DND-41 (cell line): ENCODE data around the gene B4GALT3.
"Not testable (repeated sequence)": the region's sequence is repeated elsewhere in the genome, so short reads cannot be mapped to it uniquely, and the experiment has no call there.

Experiments
- ATAC-seq: fragments of 200-7000 bp; cut with Tn5 transposase; 3 replicates; pipeline ENCODE4 v1.9.1; 2021; ENCODE audit warnings: low read depth; ENCODE audit not compliant: insufficient read depth
- DNase-seq: peaks from one replicate; pipeline ENCODE4 v3.0.0-alpha.2; 2020
- H2AFZ ChIP-seq: 2 replicates; pipeline ENCODE4 v1.6.0; 2012; ENCODE audit warnings: low read depth, low read length
- H3K27ac ChIP-seq: 2 replicates; pipeline ENCODE4 v1.5.1; 2012; ENCODE audit warnings: low read length, inconsistent platforms
- H3K27me3 ChIP-seq: fragments of 200-600 bp; sonication (generic); 2 replicates; pipeline ENCODE4 v1.6.0; 2012; ENCODE audit warnings: low read length, mild to moderate bottlenecking, inconsistent platforms; ENCODE audit not compliant: insufficient read depth, poor library complexity
- H3K36me3 ChIP-seq: 2 replicates; pipeline ENCODE4 v1.5.1; 2012; ENCODE audit warnings: low read length, inconsistent platforms; ENCODE audit not compliant: insufficient read depth
- H3K4me1 ChIP-seq: 2 replicates; pipeline ENCODE4 v1.5.1; 2012; ENCODE audit warnings: mild to moderate bottlenecking, low read length; ENCODE audit not compliant: insufficient read depth
- H3K4me2 ChIP-seq: 2 replicates; pipeline ENCODE4 v1.6.0; 2012; ENCODE audit warnings: mild to moderate bottlenecking, moderate library complexity, low read length, inconsistent platforms; ENCODE audit not compliant: insufficient read depth
- H3K4me3 ChIP-seq, 2 experiments: fragments of 200-600 bp in 1 of 2; shearing (Covaris generic) in 1 of 2; 2 replicates each; pipeline ENCODE4 v1.5.1; 2012 to 2016; ENCODE audit warnings: inconsistent platforms in 2 of 2, low read length in 2 of 2, mild to moderate bottlenecking in 2 of 2, low read depth in 1 of 2, moderate library complexity in 1 of 2
- H3K79me2 ChIP-seq: 2 replicates; pipeline ENCODE4 v1.6.0; 2012; ENCODE audit warnings: low read length, inconsistent platforms; ENCODE audit not compliant: insufficient read depth
- H3K9ac ChIP-seq: 2 replicates; pipeline ENCODE4 v1.6.0; 2012; ENCODE audit warnings: low read depth, mild to moderate bottlenecking, inconsistent platforms, low read length, moderate library complexity
- H3K9me3 ChIP-seq: 2 replicates; pipeline ENCODE4 v1.5.1; 2012; ENCODE audit warnings: low read length, moderate library complexity, mild to moderate bottlenecking, inconsistent platforms; ENCODE audit not compliant: insufficient read depth, severe bottlenecking
- H4K20me1 ChIP-seq: 2 replicates; pipeline ENCODE4 v1.6.0; 2012; ENCODE audit warnings: low read length; ENCODE audit not compliant: insufficient read depth
- EZH2 ChIP-seq: IDR thresholded peaks from 3 replicates; pipeline ENCODE4 v1.6.1; 2012; ENCODE audit warnings: borderline replicate concordance, low read depth, mild to moderate bottlenecking, moderate library complexity, low read length, inconsistent platforms; ENCODE audit not compliant: severe bottlenecking
- TF ChIP-seq, protein P1 (sequence below): IDR thresholded peaks from 2 replicates; pipeline ENCODE4 v1.5.1; 2012; ENCODE audit warnings: borderline replicate concordance, low read length, moderate library complexity, mild to moderate bottlenecking; ENCODE audit not compliant: poor library complexity, severe bottlenecking; ENCODE audit errors: extremely low read depth

Gene B4GALT3

DNA sequence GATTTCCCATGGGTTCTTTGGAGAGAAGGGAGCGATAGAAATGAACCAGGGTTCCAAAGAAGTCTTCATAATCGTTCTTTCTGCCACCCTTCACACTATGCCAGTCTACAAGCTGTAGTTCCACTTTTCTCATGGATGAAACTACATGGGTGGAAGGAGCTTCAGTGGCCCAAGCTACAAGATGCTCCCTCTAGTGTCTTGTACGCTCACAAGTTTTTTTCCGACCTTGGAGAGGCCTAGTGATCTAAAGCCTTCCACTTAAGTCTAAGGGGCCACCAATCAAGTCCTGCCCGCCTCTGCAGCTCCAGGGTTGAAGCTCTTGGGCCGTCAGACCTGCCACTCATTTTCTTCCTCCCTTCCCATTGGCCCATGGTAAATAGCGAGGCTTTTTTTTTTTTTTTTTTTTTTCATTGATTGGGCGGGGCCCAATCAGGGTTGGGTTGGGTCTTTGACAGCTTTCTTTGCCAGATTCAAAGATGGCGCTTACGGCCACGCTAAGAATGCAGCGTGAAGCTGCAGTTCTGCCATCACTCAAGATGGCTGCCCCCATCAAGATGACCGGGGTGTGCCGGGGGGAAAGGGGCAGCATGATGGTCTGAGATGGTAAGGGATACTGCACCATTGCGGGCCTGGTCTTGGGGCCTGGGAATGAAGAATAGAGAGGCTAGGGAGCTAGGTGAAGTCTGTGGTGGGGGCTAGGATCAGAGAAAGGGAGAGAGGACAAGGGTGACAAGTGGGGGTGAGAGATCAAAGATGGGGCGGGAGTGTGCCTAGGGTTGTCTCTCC, 48.4 kb upstream of the B4GALT3 start, which contains the start of gene TOMM40L:
Gene TOMM40L, plus strand, starts transcription at position 527 of the 786 bp plus-strand sequence. CDS start 430 bp downstream, outside the sequence.
- no peak for TF ChIP-seq EZH2
- TF ChIP-seq, protein P1, sequence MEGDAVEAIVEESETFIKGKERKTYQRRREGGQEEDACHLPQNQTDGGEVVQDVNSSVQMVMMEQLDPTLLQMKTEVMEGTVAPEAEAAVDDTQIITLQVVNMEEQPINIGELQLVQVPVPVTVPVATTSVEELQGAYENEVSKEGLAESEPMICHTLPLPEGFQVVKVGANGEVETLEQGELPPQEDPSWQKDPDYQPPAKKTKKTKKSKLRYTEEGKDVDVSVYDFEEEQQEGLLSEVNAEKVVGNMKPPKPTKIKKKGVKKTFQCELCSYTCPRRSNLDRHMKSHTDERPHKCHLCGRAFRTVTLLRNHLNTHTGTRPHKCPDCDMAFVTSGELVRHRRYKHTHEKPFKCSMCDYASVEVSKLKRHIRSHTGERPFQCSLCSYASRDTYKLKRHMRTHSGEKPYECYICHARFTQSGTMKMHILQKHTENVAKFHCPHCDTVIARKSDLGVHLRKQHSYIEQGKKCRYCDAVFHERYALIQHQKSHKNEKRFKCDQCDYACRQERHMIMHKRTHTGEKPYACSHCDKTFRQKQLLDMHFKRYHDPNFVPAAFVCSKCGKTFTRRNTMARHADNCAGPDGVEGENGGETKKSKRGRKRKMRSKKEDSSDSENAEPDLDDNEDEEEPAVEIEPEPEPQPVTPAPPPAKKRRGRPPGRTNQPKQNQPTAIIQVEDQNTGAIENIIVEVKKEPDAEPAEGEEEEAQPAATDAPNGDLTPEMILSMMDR = peak; percentile 82
- peak; percentile 93 for ATAC-seq

DNA sequence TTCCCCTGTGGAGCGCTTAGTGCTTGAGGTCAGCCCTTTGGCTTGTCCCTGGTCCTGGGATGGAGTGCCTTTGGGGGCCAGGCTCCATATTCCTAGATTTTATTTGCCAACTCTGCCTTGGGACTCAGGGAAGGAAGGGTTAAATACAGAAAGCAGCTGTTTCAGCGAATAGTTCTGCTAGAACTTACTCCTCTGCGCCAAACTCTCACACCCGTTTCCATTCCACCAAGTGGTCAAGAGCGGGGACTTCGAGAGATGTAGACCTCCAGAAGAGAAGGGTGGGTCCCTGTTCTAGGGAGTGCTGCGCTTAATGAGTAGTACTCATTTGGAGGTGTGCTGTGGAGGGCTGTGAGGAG, 47.8 kb upstream of the B4GALT3 start:
- peak overlapping the region; percentile 79 for H2AFZ ChIP-seq
- H3K27ac ChIP-seq = peak overlapping the region; percentile 72

More for the DNA sequence above, 48.4 kb upstream of the B4GALT3 start, which contains the start of gene TOMM40L:
- Histone ChIP-seq H3K27me3 (no peaks in the 10 kb centered on the region), H3K9ac (peak within 1 kb of the TSS; percentile 70), H3K4me2 (peak within 1 kb of the TSS; percentile 93), H3K36me3 (peaks cover 24% of the 10 kb centered on the region), H3K4me3 (peak within 1 kb of the TSS; percentile 72 to 89), H4K20me1 (0 out of 2 replicates have a peak, but pooled peaks cover under 1% of the 10 kb centered on the region), H3K4me1 (peaks cover 27% of the 10 kb centered on the region), H3K27ac (peak within 1 kb of the TSS; percentile 88), H3K79me2 (peaks cover 13% of the 10 kb centered on the region), H2AFZ (peak within 1 kb of the TSS; percentile 98), H3K9me3 (no peaks in the 10 kb centered on the region)
- DNase-seq = peak; percentile 95

DNA sequence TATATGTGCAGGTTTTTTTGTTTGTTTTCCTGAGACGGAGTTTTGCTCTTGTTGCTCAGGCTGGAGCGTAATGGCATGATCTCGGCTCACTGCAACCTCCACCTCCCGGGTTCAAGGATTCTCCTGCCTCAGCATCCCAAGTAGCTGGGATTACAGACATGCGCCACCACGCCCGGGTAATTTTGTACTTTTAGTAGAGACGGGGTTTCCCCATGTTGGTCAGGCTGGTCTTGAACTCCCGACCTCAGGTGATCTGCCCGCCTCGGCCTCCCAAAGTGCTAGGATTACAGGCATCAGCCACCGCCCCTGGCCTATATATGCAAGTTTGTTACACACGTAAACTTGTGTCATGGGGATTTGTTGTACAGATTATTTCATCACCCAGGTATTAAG, 47.4 kb upstream of the B4GALT3 start:
- not testable (repeated sequence) for H3K4me3 ChIP-seq, H3K27me3 ChIP-seq, H3K4me2 ChIP-seq, DNase-seq, H3K9me3 ChIP-seq, ATAC-seq, H4K20me1 ChIP-seq, H3K9ac ChIP-seq, H3K27ac ChIP-seq
- peak overlapping the region; percentile 79; the same call in 1 of the 2 replicates for H2AFZ ChIP-seq
- H3K36me3 ChIP-seq = peaks cover 22% of the 10 kb centered on the region
- peaks cover 27% of the 10 kb centered on the region for H3K4me1 ChIP-seq
- H3K79me2 ChIP-seq = peaks cover 13% of the 10 kb centered on the region

More for the DNA sequence above, 47.8 kb upstream of the B4GALT3 start:
- TF ChIP-seq EZH2 = no peak
- TF ChIP-seq, protein P1 = no peak
- no peaks in the 10 kb centered on the region for H3K9me3 ChIP-seq
- 0 out of 2 replicates have a peak overlapping the region, but pooled peaks have one; percentile 1 for H3K9ac ChIP-seq
- H3K4me2 ChIP-seq = peak overlapping the region; percentile 49
- H3K36me3 ChIP-seq = peaks cover 24% of the 10 kb centered on the region
- H3K4me3 ChIP-seq = peak overlapping the region in 1 of 2 experiments; percentile 21; a peak in 2 of 4 replicates
- DNase-seq (no peak), ATAC-seq (no peak)
- H3K4me1 ChIP-seq = peaks cover 27% of the 10 kb centered on the region
- H4K20me1 ChIP-seq = no peaks in the 10 kb centered on the region
- H3K79me2 ChIP-seq = peaks cover 13% of the 10 kb centered on the region
- no peaks in the 10 kb centered on the region for H3K27me3 ChIP-seq
